ENCODE data around the gene UNC13D.
"Not testable (repeated sequence)": the region's sequence is repeated elsewhere in the genome, so short reads cannot be mapped to it uniquely, and the experiment has no call there.

The UNC13D gene

DNA sequence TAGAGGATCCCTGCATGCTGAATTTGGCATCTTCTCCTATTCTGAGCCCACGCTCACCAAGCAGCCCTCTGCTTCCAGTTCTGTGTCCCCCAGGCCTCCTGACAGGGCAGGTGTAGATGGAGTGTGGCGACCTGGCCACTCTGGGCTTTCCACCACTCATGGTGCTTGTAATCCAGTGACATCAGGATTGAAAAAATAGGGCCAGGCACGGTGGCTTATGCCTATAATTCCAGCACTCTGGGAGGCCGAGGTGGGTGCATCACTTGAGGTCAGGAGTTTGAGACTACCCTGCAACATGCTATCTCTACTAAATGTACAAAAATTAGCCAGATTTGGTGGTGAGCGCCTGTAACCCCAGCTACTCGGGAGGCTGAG is 30.2 kb downstream of the UNC13D start:
- FAIRE-seq (no peak), DNase-seq (ENCODE audit: insufficient read length, low spot score) (no peak)
- TF ChIP-seq, protein P1, sequence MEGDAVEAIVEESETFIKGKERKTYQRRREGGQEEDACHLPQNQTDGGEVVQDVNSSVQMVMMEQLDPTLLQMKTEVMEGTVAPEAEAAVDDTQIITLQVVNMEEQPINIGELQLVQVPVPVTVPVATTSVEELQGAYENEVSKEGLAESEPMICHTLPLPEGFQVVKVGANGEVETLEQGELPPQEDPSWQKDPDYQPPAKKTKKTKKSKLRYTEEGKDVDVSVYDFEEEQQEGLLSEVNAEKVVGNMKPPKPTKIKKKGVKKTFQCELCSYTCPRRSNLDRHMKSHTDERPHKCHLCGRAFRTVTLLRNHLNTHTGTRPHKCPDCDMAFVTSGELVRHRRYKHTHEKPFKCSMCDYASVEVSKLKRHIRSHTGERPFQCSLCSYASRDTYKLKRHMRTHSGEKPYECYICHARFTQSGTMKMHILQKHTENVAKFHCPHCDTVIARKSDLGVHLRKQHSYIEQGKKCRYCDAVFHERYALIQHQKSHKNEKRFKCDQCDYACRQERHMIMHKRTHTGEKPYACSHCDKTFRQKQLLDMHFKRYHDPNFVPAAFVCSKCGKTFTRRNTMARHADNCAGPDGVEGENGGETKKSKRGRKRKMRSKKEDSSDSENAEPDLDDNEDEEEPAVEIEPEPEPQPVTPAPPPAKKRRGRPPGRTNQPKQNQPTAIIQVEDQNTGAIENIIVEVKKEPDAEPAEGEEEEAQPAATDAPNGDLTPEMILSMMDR (IDR thresholded peaks at IDR 0.05; ENCODE audit: insufficient read depth, missing control alignments) = no peak

- FAIRE-seq = no peak
- TF ChIP-seq, protein P1 (IDR thresholded peaks at IDR 0.05; ENCODE audit: insufficient read depth, missing control alignments) = no peak
- no peak for DNase-seq (ENCODE audit: insufficient read length, low spot score)
Measured at GRCh38 chr17:75813081-75814020, 30.9 kb downstream of the UNC13D start.

GRCh38 chr17:75812096-75813013 is 31.8 kb downstream of the UNC13D start:
- FAIRE-seq = no peak
- TF ChIP-seq, protein P1 (IDR thresholded peaks at IDR 0.05; ENCODE audit: insufficient read depth, missing control alignments) = no peak

DNA sequence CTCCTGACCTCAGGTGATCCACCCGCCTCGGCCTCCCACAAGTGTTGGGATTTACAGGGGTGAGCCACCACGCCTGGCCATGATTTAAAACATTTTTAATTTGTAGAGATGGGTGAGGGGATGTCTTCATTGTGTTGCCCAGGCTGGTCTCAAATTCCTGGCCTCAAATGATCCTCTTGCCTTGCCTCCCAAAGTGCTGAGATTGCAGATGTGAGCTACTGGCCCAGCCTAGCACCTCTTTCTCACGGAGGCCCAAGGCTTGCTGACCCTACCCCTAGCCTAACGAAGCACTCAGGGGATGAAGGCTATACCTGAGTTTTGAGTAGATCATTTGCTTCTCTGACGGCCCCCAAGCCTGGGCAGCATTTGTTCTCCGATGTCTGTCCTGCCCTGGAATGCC is 33.0 kb downstream of the UNC13D start:
- TF ChIP-seq, protein P1 (IDR thresholded peaks at IDR 0.05; ENCODE audit: insufficient read depth, missing control alignments) = no peak
- FAIRE-seq = no peak
- no peak for DNase-seq (ENCODE audit: insufficient read length, low spot score)

More at GRCh38 chr17:75812096-75813013, 31.8 kb downstream of the UNC13D start:
- no peak for DNase-seq (ENCODE audit: insufficient read length, low spot score)

DNA sequence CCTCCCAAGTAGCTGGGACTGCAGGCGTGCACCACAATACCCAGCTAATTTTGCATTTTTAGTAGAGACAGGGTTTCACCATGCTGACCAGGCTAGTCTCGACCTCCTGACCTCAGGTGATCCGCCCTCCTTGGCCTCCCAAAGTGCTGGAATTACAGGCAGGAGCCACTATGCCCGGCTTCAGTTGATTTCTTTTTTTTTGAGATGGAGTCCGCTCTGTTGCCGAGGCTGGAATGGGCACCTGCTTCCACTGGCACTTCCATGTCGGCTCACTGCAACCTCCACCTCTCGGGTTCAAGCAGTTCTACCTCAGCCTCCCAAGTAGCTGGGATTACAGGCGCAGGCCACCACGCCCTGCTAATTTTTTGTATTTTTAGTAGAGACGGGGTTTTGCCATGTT is 33.4 kb downstream of the UNC13D start:
- not testable (repeated sequence) for DNase-seq (ENCODE audit: insufficient read length, low spot score); FAIRE-seq

DNA sequence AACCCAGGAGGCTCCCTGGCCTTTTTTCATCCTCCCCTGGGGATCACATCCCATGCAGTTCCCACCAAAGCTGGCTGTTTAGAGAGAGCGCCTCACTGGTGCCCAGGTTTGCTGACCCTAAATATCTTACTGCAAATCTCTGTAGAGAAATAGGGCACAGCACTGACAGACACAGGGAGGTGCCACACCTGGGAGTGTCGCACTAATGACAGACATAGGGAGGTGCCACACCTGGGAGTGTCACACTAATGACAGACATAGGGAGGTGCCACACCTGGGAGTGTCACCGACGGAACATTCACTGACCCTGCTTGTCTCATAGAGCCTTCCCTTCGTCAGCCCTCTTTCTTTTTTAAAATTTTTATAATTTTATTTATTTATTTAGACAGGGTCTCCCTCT is 34.0 kb downstream of the UNC13D start:
- TF ChIP-seq, protein P1 (IDR thresholded peaks at IDR 0.05; ENCODE audit: insufficient read depth, missing control alignments) = no peak
- no peak for FAIRE-seq

GRCh38 chr17:75809631-75810111 is 34.5 kb downstream of the UNC13D start:
- DNase-seq (ENCODE audit: insufficient read length, low spot score) (no peak), FAIRE-seq (no peak)
- TF ChIP-seq, protein P1 (IDR thresholded peaks at IDR 0.05; ENCODE audit: insufficient read depth, missing control alignments) = no peak

More for the DNA sequence above, 34.0 kb downstream of the UNC13D start:
- DNase-seq (ENCODE audit: insufficient read length, low spot score) = no peak
